H1 (cell line): Measurements from ENCODE around the gene SEMA3C. TPM values are rescaled to one million over a fixed set of nuclear protein-coding genes. Genes with fewer than 3 reads are reported as not detected.

ENCODE experiments used
- CEBPB ChIP-seq: IDR thresholded peaks from 2 replicates; pipeline ENCODE4 v1.6.1; 2012; ENCODE audit warnings: low read depth, low read length
- E2F6 ChIP-seq: IDR thresholded peaks from 2 replicates; pipeline ENCODE4 v1.6.1; 2012; ENCODE audit warnings: inconsistent platforms
- POLR2AphosphoS5 ChIP-seq: IDR thresholded peaks from 2 replicates; pipeline ENCODE4 v1.6.1; 2011; ENCODE audit warnings: low read depth, low read length
- RXRA ChIP-seq: IDR thresholded peaks from 2 replicates; pipeline ENCODE4 v1.6.1; 2011; ENCODE audit warnings: low read depth, mild to moderate bottlenecking, low read length, moderate library complexity; ENCODE audit not compliant: insufficient read depth
- SAP30 ChIP-seq: fragments of 300-600 bp; sonication (generic); IDR thresholded peaks from 2 replicates; pipeline ENCODE4 v1.7.1; 2012; ENCODE audit warnings: low read length, moderate library complexity, mild to moderate bottlenecking, inconsistent platforms; ENCODE audit not compliant: insufficient read depth, insufficient replicate concordance
- SP4 ChIP-seq: IDR thresholded peaks from 2 replicates; pipeline ENCODE4 v1.6.1; 2012; ENCODE audit warnings: low read length, inconsistent platforms
- TBP ChIP-seq: IDR thresholded peaks from 2 replicates; pipeline ENCODE4 v1.6.1; 2011; ENCODE audit warnings: low read depth, low read length, improper control_type of control experiment
- polyA plus RNA-seq, 7 experiments: library from polyadenylated mRNA; depleted of rRNA in 3 of 7; stranded (reverse) in 5 of 7; unstranded in 2 of 7; fragments of >200 nt in 5 of 7; fragments of 200-250 nt in 2 of 7; gene quantifications; 1 replicate in 5 of 7; 2 replicates in 1 of 7; 4 replicates in 1 of 7; pipeline versions ENCODE4 v1.2.1 to v1.2.3, GENCODE V29; 2011 to 2013; ENCODE audit warnings: missing spikeins in 2 of 7, mixed read lengths in 2 of 7
- total RNA-seq: library from RNA; stranded (reverse); fragmentation: NEBNext Ultra II Directional; extraction: Animal tissue kit (Norgen Biotek cat#: 25700); gene quantifications from 2 replicates; pipeline ENCODE4 v1.2.1, GENCODE V29; 2021

The SEMA3C gene
- total and polyA plus RNA-seq, 2 of the 8 experiments (the other 6 are each of a cell fraction or from before 2014, with no cell fraction given), result 0.15 to 1.4 TPM

GRCh38 chr7:80748363-80749042 lies 170.3 kb downstream of the SEMA3C start (continued):
- no peak for TF ChIP-seq SAP30
- no peak for TF ChIP-seq E2F6
- TF ChIP-seq POLR2AphosphoS5, result no peak
- TF ChIP-seq SP4, result no peak
- TF ChIP-seq TBP, result no peak
- TF ChIP-seq CEBPB, result no peak
- TF ChIP-seq RXRA, result no peak
